OCI-LY7 (cell line): ENCODE results near the gene APCDD1.

ENCODE experiments used
- EZH2phosphoT487 ChIP-seq: fragments of 200-600 bp; sonication (generic); IDR thresholded peaks from 2 replicates; pipeline ENCODE4 v1.6.1; 2018; ENCODE audit warnings: low read depth, borderline replicate concordance, mild to moderate bottlenecking, mixed run types, antibody characterized with exemption, low read length, moderate library complexity, mixed read lengths
- TF ChIP-seq, protein P1 (sequence below): fragments of 200-600 bp; sonication (generic); conservative IDR thresholded peaks from 2 replicates; pipeline ENCODE4 v1.5.1; 2014; ENCODE audit warnings: mild to moderate bottlenecking, antibody characterized with exemption, low read length, moderate library complexity, mixed read lengths

DNA sequence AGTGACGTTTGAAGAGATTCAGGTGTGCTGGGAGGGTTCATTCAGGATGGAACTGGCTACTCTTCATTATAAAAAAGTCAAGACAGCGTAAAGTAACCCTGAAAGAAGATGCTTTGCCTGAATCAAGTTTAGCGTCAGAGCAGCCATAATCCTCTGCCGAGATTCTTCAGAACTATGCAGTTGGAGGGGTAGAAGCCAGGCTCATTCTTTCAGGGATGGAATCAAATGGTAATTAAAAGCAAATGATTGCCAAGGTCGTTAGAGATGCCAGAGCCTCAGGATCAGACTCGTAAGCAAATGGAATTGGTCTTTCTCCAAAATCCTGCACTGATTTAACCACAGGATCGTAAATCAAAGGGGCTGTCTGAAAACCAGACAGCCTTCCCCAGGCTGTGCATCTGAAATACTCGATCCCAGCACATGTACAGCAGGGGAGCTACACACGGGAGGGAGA lies 21.9 kb downstream of the APCDD1 start:
- TF ChIP-seq, protein P1, sequence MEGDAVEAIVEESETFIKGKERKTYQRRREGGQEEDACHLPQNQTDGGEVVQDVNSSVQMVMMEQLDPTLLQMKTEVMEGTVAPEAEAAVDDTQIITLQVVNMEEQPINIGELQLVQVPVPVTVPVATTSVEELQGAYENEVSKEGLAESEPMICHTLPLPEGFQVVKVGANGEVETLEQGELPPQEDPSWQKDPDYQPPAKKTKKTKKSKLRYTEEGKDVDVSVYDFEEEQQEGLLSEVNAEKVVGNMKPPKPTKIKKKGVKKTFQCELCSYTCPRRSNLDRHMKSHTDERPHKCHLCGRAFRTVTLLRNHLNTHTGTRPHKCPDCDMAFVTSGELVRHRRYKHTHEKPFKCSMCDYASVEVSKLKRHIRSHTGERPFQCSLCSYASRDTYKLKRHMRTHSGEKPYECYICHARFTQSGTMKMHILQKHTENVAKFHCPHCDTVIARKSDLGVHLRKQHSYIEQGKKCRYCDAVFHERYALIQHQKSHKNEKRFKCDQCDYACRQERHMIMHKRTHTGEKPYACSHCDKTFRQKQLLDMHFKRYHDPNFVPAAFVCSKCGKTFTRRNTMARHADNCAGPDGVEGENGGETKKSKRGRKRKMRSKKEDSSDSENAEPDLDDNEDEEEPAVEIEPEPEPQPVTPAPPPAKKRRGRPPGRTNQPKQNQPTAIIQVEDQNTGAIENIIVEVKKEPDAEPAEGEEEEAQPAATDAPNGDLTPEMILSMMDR: no peak
- TF ChIP-seq EZH2phosphoT487: no peak
